ENCODE measurements around the gene FAM222B.

The FAM222B gene

DNA sequence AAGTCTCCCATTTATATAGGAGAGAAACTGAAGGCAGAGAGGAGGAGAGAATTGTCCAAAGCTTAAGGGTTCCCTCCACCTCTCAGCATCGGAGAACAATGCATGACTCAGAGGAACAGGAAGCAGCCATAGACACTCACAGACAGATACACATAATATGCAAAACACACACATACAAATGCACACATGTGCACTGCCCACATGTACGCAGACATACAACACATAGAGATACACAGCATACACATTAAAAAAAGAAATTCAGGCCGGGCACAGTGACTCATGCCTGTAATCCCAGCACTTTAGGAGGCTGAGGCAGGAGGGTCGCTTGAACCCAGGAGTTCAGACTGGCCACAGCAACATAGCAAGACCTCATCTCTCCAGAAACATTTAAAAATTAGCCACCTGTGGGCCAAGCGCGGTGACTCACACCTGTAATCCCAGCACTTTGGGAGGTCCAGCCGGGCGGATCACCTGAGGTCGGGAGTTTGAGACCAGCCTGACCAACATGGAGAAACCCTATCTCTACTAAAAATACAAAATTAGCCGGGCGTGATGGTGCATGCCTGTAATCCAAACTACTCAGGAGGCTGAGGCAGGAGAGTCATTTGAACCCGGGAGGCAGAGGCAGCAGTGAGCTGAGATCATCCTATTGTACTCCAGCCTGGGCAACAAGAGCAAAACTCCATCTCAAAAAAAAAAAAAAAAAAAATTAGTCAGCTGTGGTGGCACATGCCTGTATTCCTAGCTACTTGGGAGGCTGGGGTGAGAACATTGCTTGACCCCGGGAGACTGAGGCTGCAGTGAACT is 23.6 kb upstream of the FAM222B start:
- no peaks in the 10 kb centered on the region for H3K9me3 ChIP-seq (ENCODE audit: control insufficient read depth, insufficient read depth, low read depth, low read length)
- TF ChIP-seq, protein P1, sequence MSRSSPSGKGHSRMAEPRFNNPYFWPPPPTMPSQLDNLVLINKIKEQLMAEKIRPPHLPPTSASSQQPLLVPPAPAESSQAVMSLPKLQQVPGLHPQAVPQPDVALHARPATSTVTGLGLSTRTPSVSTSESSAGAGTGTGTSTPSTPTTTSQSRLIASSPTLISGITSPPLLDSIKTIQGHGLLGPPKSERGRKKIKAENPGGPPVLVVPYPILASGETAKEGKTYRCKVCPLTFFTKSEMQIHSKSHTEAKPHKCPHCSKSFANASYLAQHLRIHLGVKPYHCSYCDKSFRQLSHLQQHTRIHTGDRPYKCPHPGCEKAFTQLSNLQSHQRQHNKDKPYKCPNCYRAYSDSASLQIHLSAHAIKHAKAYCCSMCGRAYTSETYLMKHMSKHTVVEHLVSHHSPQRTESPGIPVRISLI (tag by site-specific recombination; IDR thresholded peaks at IDR 0.05) = 0 out of 2 replicates have a peak, but pooled peaks have one; percentile 26
- TF ChIP-seq ZNF600 (tag by site-specific recombination; IDR thresholded peaks at IDR 0.05) (peak; percentile 63; the same call in 1 of the 2 replicates), INSM2 (tag by site-specific recombination; IDR thresholded peaks at IDR 0.05) (0 out of 2 replicates have a peak, but pooled peaks have one; percentile 12), SP7 (tag by site-specific recombination; IDR thresholded peaks at IDR 0.05) (0 out of 2 replicates have a peak, but pooled peaks have one; percentile 22), OSR2 (tag by site-specific recombination; IDR thresholded peaks at IDR 0.05) (0 out of 2 replicates have a peak, but pooled peaks have one; percentile 28), ZBTB8A (tag by site-specific recombination; IDR thresholded peaks at IDR 0.05) (no peak), GLIS1 (tag by site-specific recombination; IDR thresholded peaks at IDR 0.05) (peak; percentile 85), ZEB2 (tag by site-specific recombination; IDR thresholded peaks at IDR 0.05) (peak; percentile 51; the same call in 1 of the 2 replicates), SCRT2 (tag by site-specific recombination; IDR thresholded peaks at IDR 0.05) (peak; percentile 67), GLIS2 (tag by site-specific recombination; IDR thresholded peaks at IDR 0.05) (0 out of 2 replicates have a peak, but pooled peaks have one; percentile 23), KLF17 (tag by site-specific recombination; IDR thresholded peaks at IDR 0.05) (0 out of 2 replicates have a peak, but pooled peaks have one; percentile 21), KLF9 (tag by site-specific recombination; IDR thresholded peaks at IDR 0.05; ENCODE audit: low read depth) (no peak), ZNF629 (tag by site-specific recombination; IDR thresholded peaks at IDR 0.05) (peak; percentile 61; the same call in 1 of the 2 replicates), ZNF16 (tag by site-specific recombination; IDR thresholded peaks at IDR 0.05; ENCODE audit: low read depth) (no peak)
- H3K36me3 ChIP-seq (ENCODE audit: control insufficient read depth in 2 of 2, insufficient read depth in 1 of 2, low read length in 2 of 2) = peaks cover 0 to 8% of the 10 kb centered on the region in 2 experiments; a peak in 1 of 3 replicates
- no peak overlapping the region for H3K27ac ChIP-seq (ENCODE audit: extremely low read depth, low read depth, low read length)
- CTCF ChIA-PET = interaction anchor here (0.7 to 4.7 kb wide), 3 partner anchors 12 to 103 kb away, joined by 3 to 23 read pairs (median 3); partner anchors contain the start of gene ERAL1
- no peak overlapping the region for H3K4me3 ChIP-seq (ENCODE audit: low read depth, low read length)
- POLR2A ChIA-PET = interaction anchor here (1.3 kb wide), 1 partner anchor 147 kb away, joined by 6 read pairs; the partner anchor contains the start of gene RPL23A
- no peaks in the 10 kb centered on the region for H3K4me1 ChIP-seq (ENCODE audit: control insufficient read depth, insufficient read depth, low read length)

DNA sequence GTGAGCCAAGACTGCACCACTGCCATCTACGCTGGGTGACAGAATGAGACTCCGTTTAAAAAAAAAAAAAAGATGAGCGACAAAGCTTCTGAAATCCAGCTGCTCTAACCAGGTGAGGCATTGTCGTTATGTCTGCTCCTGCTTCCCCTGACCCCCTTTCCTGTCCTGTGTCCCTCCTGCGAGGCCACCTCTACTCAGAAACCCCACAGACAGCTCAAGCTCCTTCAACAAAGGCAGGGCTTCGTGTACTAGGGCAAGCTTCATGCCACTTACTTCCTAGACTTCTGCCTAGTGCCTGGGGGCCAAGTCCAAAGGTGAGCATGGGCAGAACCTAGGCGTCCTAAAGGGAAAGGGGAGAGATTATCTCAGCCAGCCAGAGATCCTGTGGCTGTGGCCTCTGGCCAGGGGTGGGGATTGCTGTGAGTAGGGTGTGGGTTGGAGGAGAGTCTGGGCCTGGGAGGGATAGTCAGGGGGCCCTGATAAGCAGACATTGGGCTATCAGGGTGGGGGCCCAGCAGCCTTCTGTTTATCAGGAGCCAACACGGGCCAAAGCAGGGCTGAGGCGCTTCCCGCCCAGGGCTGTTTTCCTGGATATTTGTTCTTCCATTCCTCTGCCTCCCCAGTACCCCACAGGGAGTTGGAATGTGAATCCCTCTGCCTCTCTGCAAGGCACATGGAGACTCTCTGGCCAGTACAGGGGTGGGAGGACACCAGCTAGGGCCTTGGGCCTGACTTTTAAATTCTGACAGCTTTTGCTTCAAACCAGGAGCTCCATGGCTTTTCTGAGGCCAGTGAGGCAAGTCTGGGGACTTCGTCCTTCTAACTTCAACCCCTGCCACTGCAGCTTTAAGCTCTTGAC is 22.6 kb upstream of the FAM222B start:
- H3K4me1 ChIP-seq (ENCODE audit: control insufficient read depth, insufficient read depth, low read length) = no peaks in the 10 kb centered on the region
- CTCF ChIA-PET = interaction anchor here (0.7 to 4.7 kb wide), 4 partner anchors 16 to 102 kb away, joined by 3 to 23 read pairs (median 5); no protein-coding TSS in a partner anchor
- peaks cover 0 to 14% of the 10 kb centered on the region in 2 experiments; a peak in 1 of 3 replicates for H3K36me3 ChIP-seq (ENCODE audit: control insufficient read depth in 2 of 2, insufficient read depth in 1 of 2, low read length in 2 of 2)
- no peak overlapping the region for H3K4me3 ChIP-seq (ENCODE audit: low read depth, low read length)
- H3K27ac ChIP-seq (ENCODE audit: extremely low read depth, low read depth, low read length) = no peak overlapping the region
- H3K9me3 ChIP-seq (ENCODE audit: control insufficient read depth, insufficient read depth, low read depth, low read length) = no peaks in the 10 kb centered on the region
- POLR2A ChIA-PET = interaction anchor here (1.0 to 1.3 kb wide), 2 partner anchors 28 to 146 kb away, joined by 3 to 6 read pairs; partner anchors contain the start of gene RPL23A
- TF ChIP-seq ZFP37 (tag by site-specific recombination; IDR thresholded peaks at IDR 0.05) (no peak), ZNF274 (IDR thresholded peaks at IDR 0.05; ENCODE audit: low read length) (no peak), ZNF274 (tag by site-specific recombination; IDR thresholded peaks at IDR 0.05; ENCODE audit: borderline replicate concordance) (no peak), ZNF132 (tag by site-specific recombination; IDR thresholded peaks at IDR 0.05; ENCODE audit: borderline replicate concordance) (no peak), ZNF645 (tag by site-specific recombination; IDR thresholded peaks at IDR 0.05) (no peak), KLF1 (tag by site-specific recombination; IDR thresholded peaks at IDR 0.05) (no peak), ZNF24 (tag by site-specific recombination; IDR thresholded peaks at IDR 0.05) (no peak), GLIS1 (tag by site-specific recombination; IDR thresholded peaks at IDR 0.05) (peak; percentile 72), ZNF830 (tag by site-specific recombination; IDR thresholded peaks at IDR 0.05; ENCODE audit: low read depth) (no peak), ZNF26 (tag by site-specific recombination; IDR thresholded peaks at IDR 0.05) (no peak), ZNF623 (tag by site-specific recombination; IDR thresholded peaks at IDR 0.05) (no peak), ZNF76 (tag by site-specific recombination; IDR thresholded peaks at IDR 0.05; ENCODE audit: borderline replicate concordance, low read depth) (no peak)

Data from HEK293 (cell line).